ENCODE data around the gene PCSK9. TPM values are rescaled to one million over a fixed set of nuclear protein-coding genes. Genes with fewer than 3 reads are reported as not detected.
"Not testable (repeated sequence)": the region's sequence is repeated elsewhere in the genome, so short reads cannot be mapped to it uniquely, and the experiment has no call there.

The PCSK9 gene
- total RNA-seq, 1 donor from 2014 or later = 3.1 TPM

DNA sequence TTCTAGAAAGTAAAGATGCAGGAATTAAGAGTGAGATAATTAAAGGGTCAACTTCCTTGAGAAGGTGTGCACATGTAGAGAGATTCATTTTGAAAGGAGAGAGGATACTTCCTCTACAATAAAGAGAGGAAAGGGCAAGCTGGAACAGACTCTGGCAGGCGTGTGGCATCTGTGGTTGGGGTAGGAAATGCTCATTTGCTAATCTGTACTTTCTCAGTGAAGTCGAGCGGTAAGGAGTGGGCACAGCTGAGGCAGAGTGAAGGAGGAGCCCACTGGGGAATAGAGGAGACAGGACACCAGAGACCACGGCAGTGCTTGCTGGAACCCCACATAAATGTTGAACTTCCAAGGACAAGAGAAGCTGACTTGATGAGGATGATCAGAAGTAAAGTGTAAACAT is 49.1 kb downstream of the PCSK9 start:
- Histone ChIP-seq H3K27ac (ENCODE audit: low read depth, low read length) (no peak overlapping the region), H3K4me3 (ENCODE audit: low read length in 3 of 3) (no peak overlapping the region), H3K9ac (ENCODE audit: low read depth in 1 of 3, low read length in 3 of 3) (no peak overlapping the region), H3K9me3 (ENCODE audit: control insufficient read depth in 3 of 3, low read length in 3 of 3) (no peaks in the 10 kb centered on the region), H3K27me3 (ENCODE audit: control insufficient read depth in 3 of 3, insufficient read depth in 3 of 3, low read length in 3 of 3) (no peaks in the 10 kb centered on the region), H3K4me1 (ENCODE audit: control insufficient read depth in 3 of 3, insufficient read depth in 3 of 3, low read length in 3 of 3) (no peaks in the 10 kb centered on the region), H3K36me3 (ENCODE audit: control insufficient read depth in 3 of 3, insufficient read depth in 3 of 3, low read length in 3 of 3) (peaks cover 68 to 86% (median 85%) of the 10 kb centered on the region in 3 donors)

DNA sequence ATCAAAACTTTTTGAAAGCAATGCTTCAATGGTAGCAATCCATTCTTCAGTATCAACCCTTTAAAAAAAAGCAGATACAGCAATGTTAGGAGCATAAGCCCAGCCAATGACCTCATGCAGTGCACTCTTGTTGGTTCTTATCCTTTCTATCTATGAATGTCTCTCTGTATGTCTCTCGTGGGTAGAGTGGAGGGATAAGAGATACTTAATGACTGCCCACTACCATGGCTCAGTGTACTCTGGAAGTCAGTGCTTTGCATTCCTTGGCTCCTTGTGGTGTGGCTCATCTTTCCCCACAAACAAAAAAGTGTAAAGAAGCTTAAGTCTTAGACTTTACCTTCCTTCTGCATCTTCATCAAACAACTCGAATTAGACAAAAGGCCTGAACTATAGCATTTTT is 50.3 kb downstream of the PCSK9 start:
- Histone ChIP-seq H3K36me3 (ENCODE audit: control insufficient read depth in 3 of 3, insufficient read depth in 3 of 3, low read length in 3 of 3) (peaks cover 68 to 88% (median 83%) of the 10 kb centered on the region in 3 donors), H3K27me3 (ENCODE audit: control insufficient read depth in 3 of 3, insufficient read depth in 3 of 3, low read length in 3 of 3) (no peaks in the 10 kb centered on the region), H3K27ac (ENCODE audit: low read depth, low read length) (no peak overlapping the region), H3K9ac (ENCODE audit: low read depth in 1 of 3, low read length in 3 of 3) (no peak overlapping the region), H3K4me3 (ENCODE audit: low read length in 3 of 3) (no peak overlapping the region), H3K4me1 (ENCODE audit: control insufficient read depth in 3 of 3, insufficient read depth in 3 of 3, low read length in 3 of 3) (no peaks in the 10 kb centered on the region), H3K9me3 (ENCODE audit: control insufficient read depth in 3 of 3, low read length in 3 of 3) (no peaks in the 10 kb centered on the region)

DNA sequence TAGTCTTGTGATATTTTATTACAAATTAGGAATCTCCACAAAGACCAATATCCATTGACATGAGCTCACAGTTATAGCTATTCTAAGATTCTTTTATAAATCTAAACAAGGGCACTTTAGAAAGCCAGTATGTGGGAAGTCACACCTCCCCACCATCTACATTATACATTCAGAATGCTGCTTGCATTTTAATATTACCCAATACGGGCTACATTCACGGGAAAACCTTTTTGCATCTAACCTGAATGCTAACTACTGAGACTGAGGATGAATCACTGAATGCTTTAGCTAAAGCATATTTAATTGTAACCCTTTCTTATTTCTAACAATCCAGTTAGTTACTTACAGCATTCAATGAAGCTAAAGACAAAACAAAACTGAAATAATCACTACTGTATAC is 53.1 kb downstream of the PCSK9 start:
- H3K36me3 ChIP-seq (ENCODE audit: control insufficient read depth in 3 of 3, insufficient read depth in 3 of 3, low read length in 3 of 3) = peaks cover 69 to 91% (median 81%) of the 10 kb centered on the region in 3 donors
- no peak overlapping the region for H3K27ac ChIP-seq (ENCODE audit: low read depth, low read length)
- no peaks in the 10 kb centered on the region for H3K27me3 ChIP-seq (ENCODE audit: control insufficient read depth in 3 of 3, insufficient read depth in 3 of 3, low read length in 3 of 3)
- H3K9ac ChIP-seq (ENCODE audit: low read depth in 1 of 3, low read length in 3 of 3) = no peak overlapping the region
- H3K9me3 ChIP-seq (ENCODE audit: control insufficient read depth in 3 of 3, low read length in 3 of 3) = no peaks in the 10 kb centered on the region
- H3K4me1 ChIP-seq (ENCODE audit: control insufficient read depth in 3 of 3, insufficient read depth in 3 of 3, low read length in 3 of 3) = no peaks in the 10 kb centered on the region
- H3K4me3 ChIP-seq (ENCODE audit: low read length in 3 of 3) = no peak overlapping the region

DNA sequence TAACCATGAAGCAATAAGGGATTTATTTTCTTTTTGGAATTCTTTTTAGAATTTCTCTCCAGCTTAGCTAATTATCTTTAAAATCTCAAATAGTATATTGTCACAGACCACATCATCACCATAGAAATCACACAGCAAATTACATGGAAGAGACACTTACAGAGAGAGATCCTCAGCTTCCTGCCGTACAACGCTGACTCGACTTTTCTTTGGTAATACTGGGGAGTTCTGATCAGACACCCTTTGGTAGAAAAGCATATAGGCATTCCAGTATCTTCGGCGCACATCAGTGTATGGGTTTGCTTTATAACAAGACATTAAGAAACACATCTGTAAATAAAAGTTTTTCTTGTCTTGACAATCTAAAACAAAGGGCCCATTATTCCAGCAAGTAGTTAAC is 55.7 kb downstream of the PCSK9 start:
- Histone ChIP-seq H3K9me3 (ENCODE audit: control insufficient read depth in 3 of 3, low read length in 3 of 3) (no peaks in the 10 kb centered on the region), H3K4me1 (ENCODE audit: control insufficient read depth in 3 of 3, insufficient read depth in 3 of 3, low read length in 3 of 3) (no peaks in the 10 kb centered on the region), H3K9ac (ENCODE audit: low read depth in 1 of 3, low read length in 3 of 3) (no peak overlapping the region), H3K4me3 (ENCODE audit: low read length in 3 of 3) (no peak overlapping the region), H3K36me3 (ENCODE audit: control insufficient read depth in 3 of 3, insufficient read depth in 3 of 3, low read length in 3 of 3) (peaks cover 59 to 94% (median 85%) of the 10 kb centered on the region in 3 donors), H3K27ac (ENCODE audit: low read depth, low read length) (no peak overlapping the region), H3K27me3 (ENCODE audit: control insufficient read depth in 3 of 3, insufficient read depth in 3 of 3, low read length in 3 of 3) (no peaks in the 10 kb centered on the region)

DNA sequence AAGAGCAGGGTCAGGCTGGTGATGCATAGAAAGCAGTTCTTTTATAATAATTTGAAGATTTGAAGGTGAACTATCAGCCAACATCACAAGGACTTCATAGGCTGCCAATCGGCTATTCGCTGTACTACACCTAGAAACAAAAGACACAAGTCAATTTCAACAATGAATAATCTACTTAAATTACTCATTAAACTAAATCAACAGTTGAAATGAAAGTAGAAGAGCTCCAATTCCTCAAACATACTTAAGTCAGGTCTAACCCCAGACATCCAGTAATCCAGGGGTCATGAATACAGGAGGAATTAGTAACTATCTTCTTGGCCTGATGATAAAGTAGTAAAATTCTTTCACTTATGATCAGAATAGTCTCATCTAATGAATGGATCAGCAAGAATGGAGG is 64.5 kb downstream of the PCSK9 start:
- Histone ChIP-seq H3K4me3 (ENCODE audit: low read length in 3 of 3) (no peak overlapping the region), H3K9me3 (ENCODE audit: control insufficient read depth in 3 of 3, low read length in 3 of 3) (no peaks in the 10 kb centered on the region), H3K36me3 (ENCODE audit: control insufficient read depth in 3 of 3, insufficient read depth in 3 of 3, low read length in 3 of 3) (peaks cover 32 to 85% (median 82%) of the 10 kb centered on the region in 3 donors), H3K4me1 (ENCODE audit: control insufficient read depth in 3 of 3, insufficient read depth in 3 of 3, low read length in 3 of 3) (no peaks in the 10 kb centered on the region), H3K27ac (ENCODE audit: low read depth, low read length) (no peak overlapping the region), H3K27me3 (ENCODE audit: control insufficient read depth in 3 of 3, insufficient read depth in 3 of 3, low read length in 3 of 3) (no peaks in the 10 kb centered on the region), H3K9ac (ENCODE audit: low read depth in 1 of 3, low read length in 3 of 3) (no peak overlapping the region)

DNA sequence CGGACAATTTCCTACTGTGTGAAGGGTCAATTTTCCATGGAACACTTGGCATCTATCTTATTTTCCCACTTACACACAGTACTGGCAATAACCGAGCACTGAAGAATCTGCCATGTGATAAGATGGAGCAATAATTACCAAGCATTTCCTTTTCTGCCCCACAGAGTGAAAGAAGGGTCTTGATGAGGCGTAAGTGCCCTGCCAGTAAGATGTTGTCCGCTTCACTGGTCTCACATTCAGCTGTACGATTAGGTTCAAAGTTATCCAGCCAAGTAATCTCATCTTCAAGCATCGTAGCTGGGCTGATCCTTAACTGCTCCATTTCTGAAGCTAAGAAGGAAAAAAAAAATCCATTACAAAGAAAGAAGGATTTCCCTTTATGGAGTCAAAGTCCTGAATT is 67.8 kb downstream of the PCSK9 start:
- H3K4me1 ChIP-seq (ENCODE audit: control insufficient read depth in 3 of 3, insufficient read depth in 3 of 3, low read length in 3 of 3) = no peaks in the 10 kb centered on the region
- no peak overlapping the region for H3K9ac ChIP-seq (ENCODE audit: low read depth in 1 of 3, low read length in 3 of 3)
- H3K9me3 ChIP-seq (ENCODE audit: control insufficient read depth in 3 of 3, low read length in 3 of 3) = no peaks in the 10 kb centered on the region
- H3K4me3 ChIP-seq (ENCODE audit: low read length in 3 of 3) = no peak overlapping the region
- H3K27ac ChIP-seq (ENCODE audit: low read depth, low read length) = no peak overlapping the region
- H3K36me3 ChIP-seq (ENCODE audit: control insufficient read depth in 3 of 3, insufficient read depth in 3 of 3, low read length in 3 of 3) = peaks cover 29 to 78% (median 75%) of the 10 kb centered on the region in 3 donors
- H3K27me3 ChIP-seq (ENCODE audit: control insufficient read depth in 3 of 3, insufficient read depth in 3 of 3, low read length in 3 of 3) = no peaks in the 10 kb centered on the region

DNA sequence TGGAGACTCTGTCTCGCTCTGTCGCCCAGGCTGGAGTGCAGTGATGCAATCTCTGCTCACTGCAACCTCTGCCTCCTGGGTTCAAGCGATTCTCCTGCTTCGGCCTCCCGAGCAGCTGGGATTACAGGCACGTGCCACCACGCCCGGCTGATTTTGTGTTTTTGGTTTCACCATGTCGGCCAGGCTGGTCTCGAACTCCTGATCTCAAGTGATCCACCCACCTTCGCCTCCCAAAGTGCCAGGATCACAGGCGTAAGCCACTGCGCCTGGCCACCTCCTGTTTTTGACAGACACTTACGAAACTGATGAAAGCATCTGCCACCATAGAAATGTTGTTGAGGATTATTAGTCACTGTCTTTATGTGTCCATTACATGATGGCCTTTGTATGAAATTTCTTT is 69.7 kb downstream of the PCSK9 start:
- not testable (repeated sequence) for H3K27ac ChIP-seq (ENCODE audit: low read depth, low read length); H3K27me3 ChIP-seq (ENCODE audit: control insufficient read depth in 3 of 3, insufficient read depth in 3 of 3, low read length in 3 of 3); H3K4me1 ChIP-seq (ENCODE audit: control insufficient read depth in 3 of 3, insufficient read depth in 3 of 3, low read length in 3 of 3); H3K4me3 ChIP-seq (ENCODE audit: low read length in 3 of 3); H3K9ac ChIP-seq (ENCODE audit: low read depth in 1 of 3, low read length in 3 of 3); H3K9me3 ChIP-seq (ENCODE audit: control insufficient read depth in 3 of 3, low read length in 3 of 3)
- peaks cover 21 to 66% (median 59%) of the 10 kb centered on the region in 3 donors for H3K36me3 ChIP-seq (ENCODE audit: control insufficient read depth in 3 of 3, insufficient read depth in 3 of 3, low read length in 3 of 3)

Other genes starting within 250 kb of the PCSK9 start
- gene TTC22, start 238.2 kb upstream of the PCSK9 start, total RNA-seq = not detected
- 9.9 TPM for gene DHCR24, start 152.4 kb upstream of the PCSK9 start, total RNA-seq
- not detected for gene TMEM61, start 58.9 kb upstream of the PCSK9 start, total RNA-seq
- not detected for gene BSND, start 40.6 kb upstream of the PCSK9 start, total RNA-seq
- 45.9 TPM for gene USP24, start 175.8 kb downstream of the PCSK9 start, total RNA-seq

All from skeletal muscle tissue (tissue), 4 donors.